ENCODE data around the gene SGF29.
"Not testable (repeated sequence)": the region's sequence is repeated elsewhere in the genome, so short reads cannot be mapped to it uniquely, and the experiment has no call there.

DNA sequence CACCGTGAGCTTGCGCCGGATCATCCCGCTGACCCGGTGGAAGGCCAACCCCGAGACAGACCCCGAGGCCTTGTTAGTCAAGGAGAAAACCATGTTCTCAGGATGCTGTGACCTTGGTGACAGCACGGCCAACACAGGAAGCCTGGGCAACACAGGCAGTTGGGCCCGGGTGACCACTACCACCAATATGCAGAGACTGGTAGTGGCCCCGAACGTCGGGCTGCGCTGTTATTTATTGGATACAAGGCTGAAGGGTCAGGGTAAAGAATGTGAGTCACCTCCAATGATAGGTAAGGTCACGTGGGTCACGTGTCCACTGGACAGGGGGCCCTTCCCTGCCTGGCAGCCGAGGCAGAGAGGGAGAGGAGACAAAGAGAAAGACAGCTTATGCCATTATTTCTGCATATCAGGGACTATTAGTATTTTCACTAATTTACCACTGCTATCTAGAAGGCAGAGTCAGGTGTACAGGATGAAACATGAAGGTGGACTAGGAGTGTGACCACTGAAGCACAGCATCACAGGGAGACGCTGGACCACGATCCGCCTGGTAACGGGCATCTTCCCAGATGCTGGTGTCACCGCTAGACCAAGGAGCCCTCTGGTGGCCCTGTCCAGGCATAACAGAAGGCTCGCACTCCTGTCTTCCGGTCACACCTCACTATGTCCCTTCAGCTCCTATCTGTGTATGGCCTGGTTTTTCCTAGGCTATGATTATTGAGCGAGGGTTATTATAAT lies 61.9 kb downstream of the SGF29 start:
- TF ChIP-seq, protein P1, sequence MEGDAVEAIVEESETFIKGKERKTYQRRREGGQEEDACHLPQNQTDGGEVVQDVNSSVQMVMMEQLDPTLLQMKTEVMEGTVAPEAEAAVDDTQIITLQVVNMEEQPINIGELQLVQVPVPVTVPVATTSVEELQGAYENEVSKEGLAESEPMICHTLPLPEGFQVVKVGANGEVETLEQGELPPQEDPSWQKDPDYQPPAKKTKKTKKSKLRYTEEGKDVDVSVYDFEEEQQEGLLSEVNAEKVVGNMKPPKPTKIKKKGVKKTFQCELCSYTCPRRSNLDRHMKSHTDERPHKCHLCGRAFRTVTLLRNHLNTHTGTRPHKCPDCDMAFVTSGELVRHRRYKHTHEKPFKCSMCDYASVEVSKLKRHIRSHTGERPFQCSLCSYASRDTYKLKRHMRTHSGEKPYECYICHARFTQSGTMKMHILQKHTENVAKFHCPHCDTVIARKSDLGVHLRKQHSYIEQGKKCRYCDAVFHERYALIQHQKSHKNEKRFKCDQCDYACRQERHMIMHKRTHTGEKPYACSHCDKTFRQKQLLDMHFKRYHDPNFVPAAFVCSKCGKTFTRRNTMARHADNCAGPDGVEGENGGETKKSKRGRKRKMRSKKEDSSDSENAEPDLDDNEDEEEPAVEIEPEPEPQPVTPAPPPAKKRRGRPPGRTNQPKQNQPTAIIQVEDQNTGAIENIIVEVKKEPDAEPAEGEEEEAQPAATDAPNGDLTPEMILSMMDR (IDR thresholded peaks at IDR 0.05; ENCODE audit: borderline replicate concordance, extremely low read depth, low read length, poor library complexity, severe bottlenecking) = peak; percentile 53
- TF ChIP-seq EZH2 (IDR thresholded peaks at IDR 0.05; ENCODE audit: borderline replicate concordance, low read depth, low read length, severe bottlenecking) = not testable (repeated sequence)

All from DND-41 (cell line).